Right lobe of liver (tissue), 4 donors: ENCODE results near the gene ARSD.
"Not testable (repeated sequence)": the region's sequence is repeated elsewhere in the genome, so short reads cannot be mapped to it uniquely, and the experiment has no call there.

Experiments
- CTCF ChIP-seq, 4 donors: fragments of 200-600 bp in 3 of 4; fragments of 450-650 bp in 1 of 4; IDR thresholded peaks; one replicate each; pipeline versions ENCODE4 v1.5.1 to v1.8.0; 2016 to 2022; ENCODE audit warnings: antibody characterized with exemption in 4 of 4, mild to moderate bottlenecking in 2 of 4
- POLR2A ChIP-seq: fragments of 450-650 bp; IDR thresholded peaks from one replicate; pipeline ENCODE4 v1.6.1; 2017; ENCODE audit warnings: antibody characterized with exemption, mild to moderate bottlenecking
- donor health status: DM: no; HTN: no; CAD: no.
- donor health status: DM: no; HTN: no; CAD: no.
- donor health status: DM: no; HTN: yes; CAD: no.

GRCh38 chrX:2889706-2890490 is 39.2 kb downstream of the ARSD start:
- peak; percentile 20 to 48 (median 34) for TF ChIP-seq CTCF (IDR thresholded peaks at IDR 0.05)
- TF ChIP-seq POLR2A = not testable (repeated sequence)
